OCI-LY1 (cell line): Measurements from ENCODE around the gene SALL3.
"Not testable (repeated sequence)": the region's sequence is repeated elsewhere in the genome, so short reads cannot be mapped to it uniquely, and the experiment has no call there.

ENCODE experiments used
- H2AFZ ChIP-seq: fragments of 200-600 bp; sonication (generic), shearing (Covaris generic); 2 replicates; pipeline ENCODE4 v1.6.0; 2014; ENCODE audit warnings: antibody characterized with exemption, mild to moderate bottlenecking, low read length
- H3F3A ChIP-seq: fragments of 200-600 bp; sonication (generic), shearing (Covaris generic); 2 replicates; pipeline ENCODE4 v1.6.0; 2014; ENCODE audit warnings: mild to moderate bottlenecking, antibody characterized with exemption, low read length, moderate library complexity; ENCODE audit not compliant: insufficient read depth
- H3K27ac ChIP-seq: fragments of 200-600 bp; sonication (generic); 2 replicates; pipeline ENCODE4 v1.5.1; 2014; ENCODE audit warnings: low read length, mixed run types, mild to moderate bottlenecking, low read depth; ENCODE audit not compliant: poor library complexity, severe bottlenecking
- H3K27me3 ChIP-seq: fragments of 200-600 bp; sonication (generic); 2 replicates; pipeline ENCODE4 v1.6.0; 2014; ENCODE audit warnings: antibody characterized with exemption, mild to moderate bottlenecking, low read length, moderate library complexity; ENCODE audit not compliant: insufficient read depth
- H3K36me3 ChIP-seq: fragments of 200-600 bp; sonication (generic); 2 replicates; pipeline ENCODE4 v1.6.1; 2014; ENCODE audit warnings: mild to moderate bottlenecking, antibody characterized with exemption, low read length, moderate library complexity, mixed read lengths; ENCODE audit not compliant: insufficient read depth
- H3K4me1 ChIP-seq: fragments of 200-600 bp; sonication (generic); 2 replicates; pipeline ENCODE4 v1.5.1; 2014; ENCODE audit warnings: mild to moderate bottlenecking, low read length, moderate library complexity; ENCODE audit not compliant: insufficient read depth, severe bottlenecking
- H3K4me2 ChIP-seq: fragments of 200-600 bp; sonication (generic), shearing (Covaris generic); 2 replicates; pipeline ENCODE4 v1.6.1; 2014; ENCODE audit warnings: low read length
- H3K4me3 ChIP-seq: fragments of 200-600 bp; sonication (generic); 2 replicates; pipeline ENCODE4 v1.5.1; 2014; ENCODE audit warnings: low read length, low read depth, mild to moderate bottlenecking, mixed read lengths; ENCODE audit not compliant: poor library complexity, severe bottlenecking
- H3K79me2 ChIP-seq: fragments of 200-600 bp; shearing (Covaris generic); 2 replicates; pipeline ENCODE4 v1.6.1; 2016; ENCODE audit warnings: mixed run types, low read length, mixed read lengths; ENCODE audit not compliant: insufficient read depth
- H3K9ac ChIP-seq: fragments of 200-600 bp; sonication (generic), shearing (Covaris generic); 2 replicates; pipeline ENCODE4 v1.6.1; 2014; ENCODE audit warnings: mild to moderate bottlenecking, low read length, mixed read lengths
- H3K9me2 ChIP-seq: fragments of 200-600 bp; sonication (generic), shearing (Covaris generic); 2 replicates; pipeline ENCODE4 v1.6.1; 2014; ENCODE audit warnings: low read depth, mild to moderate bottlenecking, low read length, mixed read lengths
- H3K9me3 ChIP-seq: fragments of 200-600 bp; shearing (Covaris generic); 2 replicates; pipeline ENCODE4 v1.6.1; 2014; ENCODE audit warnings: low read length, mixed read lengths
- H4K20me1 ChIP-seq: fragments of 200-600 bp; sonication (generic), shearing (Covaris generic); 2 replicates; pipeline ENCODE4 v1.6.0; 2016; ENCODE audit warnings: mild to moderate bottlenecking, low read length; ENCODE audit not compliant: insufficient read depth
- CTCF ChIP-seq: fragments of 200-600 bp; sonication (generic), shearing (Covaris generic); IDR thresholded peaks from 2 replicates; pipeline ENCODE4 v1.5.1; 2017; ENCODE audit warnings: mild to moderate bottlenecking, antibody characterized with exemption, low read length, moderate library complexity, mixed read lengths
- EZH2 ChIP-seq: fragments of 200-600 bp; sonication (generic), shearing (Covaris generic); IDR thresholded peaks from 2 replicates; pipeline ENCODE4 v1.8.0; 2017; ENCODE audit warnings: borderline replicate concordance, mixed run types, mild to moderate bottlenecking, antibody characterized with exemption, low read length, moderate library complexity, mixed read lengths

The SALL3 gene

DNA sequence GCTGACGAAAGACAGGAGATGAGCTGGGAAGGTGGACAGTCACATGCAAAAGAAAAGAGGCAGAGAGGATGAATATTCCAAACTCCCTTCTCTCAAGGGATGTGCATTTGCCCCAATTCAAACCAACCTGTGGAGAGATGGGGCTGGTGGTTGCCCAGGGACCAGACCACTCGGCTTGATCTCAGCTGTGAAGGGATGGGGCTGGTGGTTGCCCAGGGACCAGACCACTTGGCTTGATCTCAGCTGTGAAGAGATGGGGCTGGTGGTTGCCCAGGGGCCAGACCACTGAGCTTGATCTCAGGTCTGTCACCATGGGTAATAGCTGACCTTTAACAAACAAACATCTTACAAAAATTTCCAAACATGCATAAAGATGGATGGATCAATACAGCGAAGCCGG lies 42.5 kb upstream of the SALL3 start:
- Histone ChIP-seq H3K9ac (no peak overlapping the region), H3K4me3 (no peak overlapping the region), H3K9me3 (no peaks in the 10 kb centered on the region), H3K27ac (no peak overlapping the region), H3K4me1 (no peaks in the 10 kb centered on the region), H3K27me3 (no peaks in the 10 kb centered on the region), H3K79me2 (no peaks in the 10 kb centered on the region), H3K4me2 (no peak overlapping the region), H3F3A (no peaks in the 10 kb centered on the region), H4K20me1 (no peaks in the 10 kb centered on the region), H3K9me2 (no peaks in the 10 kb centered on the region), H2AFZ (no peak overlapping the region), H3K36me3 (no peaks in the 10 kb centered on the region)
- no peak for TF ChIP-seq EZH2
- TF ChIP-seq CTCF = no peak

DNA sequence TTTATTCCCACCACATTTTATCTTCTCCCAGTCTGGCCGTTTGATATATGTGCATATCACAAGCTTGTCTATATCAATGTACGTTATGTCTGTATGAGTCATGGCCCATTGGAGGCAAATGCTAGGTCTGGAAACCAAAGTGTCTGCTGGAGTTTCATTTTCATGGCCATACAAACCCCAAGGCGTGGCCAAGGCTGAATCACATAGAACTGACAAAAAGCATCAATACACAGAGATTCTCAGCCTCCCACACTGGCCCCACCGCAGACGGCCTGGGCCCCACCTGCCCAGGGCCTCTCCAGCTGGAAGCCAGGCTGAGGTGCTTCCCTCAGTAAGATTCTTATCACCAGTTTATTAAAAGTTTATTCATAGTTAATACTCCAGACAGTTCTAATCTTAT lies 40.5 kb upstream of the SALL3 start:
- no peak overlapping the region for H3K9ac ChIP-seq
- no peak for TF ChIP-seq EZH2

DNA sequence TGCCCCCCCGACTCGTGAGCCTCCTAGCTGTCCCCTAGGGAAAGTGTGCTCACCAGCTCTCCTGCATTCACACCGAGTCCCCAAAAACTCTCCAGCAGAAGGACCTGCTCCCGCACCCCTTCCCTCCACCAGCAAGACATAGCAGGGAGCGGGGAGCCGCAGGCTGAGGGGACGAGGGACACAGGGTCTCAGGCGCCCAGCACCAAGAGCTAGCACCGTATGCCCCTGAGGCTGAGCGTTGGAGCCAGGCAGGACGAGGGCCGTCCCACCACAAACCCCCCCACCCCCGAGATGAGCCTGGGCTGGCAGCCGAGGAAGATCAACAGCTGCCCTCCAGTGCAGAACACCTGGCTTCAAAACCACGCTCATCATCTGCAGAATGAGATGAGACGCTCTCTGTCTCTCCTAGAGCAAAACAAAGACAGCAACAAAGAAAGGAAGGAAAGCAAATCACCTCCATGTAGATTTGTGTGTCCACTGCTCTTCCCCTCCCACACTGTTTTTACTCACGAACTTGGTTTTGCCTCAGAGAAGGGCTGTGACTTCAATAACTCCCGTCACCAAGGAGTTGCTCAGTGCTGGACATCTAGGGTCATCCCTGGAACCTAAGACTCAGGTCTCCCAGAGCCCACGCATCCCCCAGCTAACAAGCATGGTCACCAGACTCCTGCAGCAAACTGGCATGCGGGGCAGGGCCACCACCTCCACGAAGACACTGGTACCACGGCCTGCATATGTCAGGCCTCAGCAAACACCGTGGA lies 39.7 kb upstream of the SALL3 start:
- no peak overlapping the region for H2AFZ ChIP-seq
- TF ChIP-seq EZH2 (no peak), CTCF (no peak)
- no peak overlapping the region for H3K9ac ChIP-seq
- H3K9me3 ChIP-seq = no peaks in the 10 kb centered on the region
- H3K9me2 ChIP-seq = no peaks in the 10 kb centered on the region
- no peaks in the 10 kb centered on the region for H3K4me1 ChIP-seq
- no peaks in the 10 kb centered on the region for H4K20me1 ChIP-seq
- H3K4me3 ChIP-seq = no peak overlapping the region
- no peaks in the 10 kb centered on the region for H3K79me2 ChIP-seq
- H3K27ac ChIP-seq = no peak overlapping the region
- H3K27me3 ChIP-seq = no peaks in the 10 kb centered on the region
- H3K36me3 ChIP-seq = no peaks in the 10 kb centered on the region
- no peaks in the 10 kb centered on the region for H3F3A ChIP-seq
- H3K4me2 ChIP-seq = no peak overlapping the region

More for the DNA sequence above, 40.5 kb upstream of the SALL3 start:
- Histone ChIP-seq H2AFZ (no peak overlapping the region), H3K9me2 (no peaks in the 10 kb centered on the region), H3K4me2 (no peak overlapping the region), H3K9me3 (no peaks in the 10 kb centered on the region), H3K27ac (no peak overlapping the region), H3K79me2 (no peaks in the 10 kb centered on the region), H3K27me3 (no peaks in the 10 kb centered on the region), H3F3A (no peaks in the 10 kb centered on the region), H3K4me3 (no peak overlapping the region), H4K20me1 (no peaks in the 10 kb centered on the region), H3K36me3 (no peaks in the 10 kb centered on the region), H3K4me1 (no peaks in the 10 kb centered on the region)

DNA sequence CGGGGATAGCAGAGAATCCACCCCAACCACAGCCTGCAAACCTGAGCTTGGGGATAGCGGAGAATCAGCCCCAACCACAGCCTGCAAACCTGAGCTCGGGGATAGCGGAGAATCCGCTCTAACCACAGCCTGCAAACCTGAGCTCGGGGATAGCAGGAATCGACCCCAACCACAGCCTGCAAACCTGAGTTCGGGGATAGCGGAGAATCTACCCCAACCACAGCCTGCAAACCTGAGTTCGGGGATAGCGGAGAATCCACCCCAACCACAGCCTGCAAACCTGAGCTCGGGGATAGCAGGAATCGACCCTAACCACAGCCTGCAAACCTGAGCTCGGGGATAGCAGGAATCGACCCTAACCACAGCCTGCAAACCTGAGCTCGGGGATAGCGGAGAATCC lies 37.4 kb upstream of the SALL3 start:
- not testable (repeated sequence) for H3K27me3 ChIP-seq

More for the DNA sequence above, 37.4 kb upstream of the SALL3 start:
- not testable (repeated sequence) for H2AFZ ChIP-seq, H3K4me1 ChIP-seq, H4K20me1 ChIP-seq, H3K27ac ChIP-seq, H3K9me2 ChIP-seq, H3K4me2 ChIP-seq, H3K4me3 ChIP-seq, H3K9ac ChIP-seq, H3K36me3 ChIP-seq, H3K9me3 ChIP-seq, H3K79me2 ChIP-seq, H3F3A ChIP-seq
